ENCODE measurements around the gene FAAH.

- no peak for TF ChIP-seq CTCF (conservative IDR thresholded peaks at IDR 0.05; ENCODE audit: low read length)
- no peak for TF ChIP-seq EZH2phosphoT487 (IDR thresholded peaks at IDR 0.05; ENCODE audit: borderline replicate concordance, low read depth, low read length)
Observed at GRCh38 chr1:46459315-46459714, 65.2 kb downstream of the FAAH start.

Measured in OCI-LY7 (cell line).